ENCODE results near the gene KCP. TPM values are rescaled to one million over a fixed set of nuclear protein-coding genes. Genes with fewer than 3 reads are reported as not detected.

KCP gene
- total and polyA plus RNA-seq, 2 experiments from 2014 or later, result 0.76 to 1.1 TPM

DNA sequence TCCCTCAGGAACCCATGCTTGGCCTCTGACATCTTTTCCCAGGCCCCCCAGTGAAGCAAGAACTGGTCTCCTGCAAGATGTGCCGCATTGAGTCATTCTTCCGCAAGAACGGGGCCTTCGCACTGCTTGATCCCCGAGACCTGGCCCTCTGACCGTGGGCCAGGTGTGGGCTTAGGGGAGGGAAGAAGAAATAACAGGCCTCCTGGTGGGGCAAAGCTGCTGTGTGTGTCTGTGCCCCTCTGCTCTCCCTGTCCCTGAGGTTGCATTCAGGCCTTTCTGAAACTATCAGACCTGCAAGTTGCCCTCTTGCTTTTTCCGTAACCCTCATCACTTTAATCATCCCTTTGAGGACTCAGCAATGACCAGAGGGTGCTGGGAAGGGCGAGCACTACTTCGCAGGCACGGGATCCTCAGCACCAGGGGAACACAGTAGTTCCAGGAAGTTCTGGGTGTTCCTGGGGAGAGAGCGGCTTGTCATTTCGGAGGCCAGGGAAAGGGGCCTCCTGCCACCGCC is 41.8 kb downstream of the KCP start:
- Mint-ChIP-seq H3K9me3 (no peaks in the 10 kb centered on the region; the same call in 2 of the 3 replicates), H3K4me1 (peaks cover 29% of the 10 kb centered on the region), H3K4me3 (peak overlapping the region; percentile 73), H3K36me3 (ENCODE audit: low read depth) (peaks cover 11% of the 10 kb centered on the region), H3K27ac (no peak overlapping the region), H3K27me3 (ENCODE audit: insufficient read depth, low read depth, poor library complexity) (peaks cover 41% of the 10 kb centered on the region)
- H3K9me2 ChIP-seq (ENCODE audit: insufficient read depth), result no peaks in the 10 kb centered on the region
- peak overlapping the region; percentile 85 for H3K4me2 ChIP-seq
- peaks cover 56% of the 10 kb centered on the region for H3K27me3 ChIP-seq (ENCODE audit: insufficient read depth)
- DNase-seq (ENCODE audit: low spot score) (no peak), ATAC-seq (no peak)
- H3K27ac ChIP-seq (ENCODE audit: low read depth), result no peak overlapping the region
- H3K79me2 ChIP-seq (replicated peaks; ENCODE audit: insufficient read depth), result peaks cover 5% of the 10 kb centered on the region
- peaks cover 25% of the 10 kb centered on the region for H3K4me1 ChIP-seq (ENCODE audit: insufficient read depth)
- H2AFZ ChIP-seq, result peak overlapping the region; percentile 88; the same call in 1 of the 2 replicates
- H3F3A ChIP-seq (replicated peaks; ENCODE audit: low read depth), result 0 out of 2 replicates have a peak, but pooled peaks cover 12% of the 10 kb centered on the region
- no peaks in the 10 kb centered on the region for H3K36me3 ChIP-seq (ENCODE audit: insufficient read depth)
- H4K20me1 ChIP-seq (replicated peaks; ENCODE audit: insufficient read depth), result peaks cover 6% of the 10 kb centered on the region
- H3K4me3 ChIP-seq, result peak overlapping the region; percentile 75
- TF ChIP-seq, protein P1, sequence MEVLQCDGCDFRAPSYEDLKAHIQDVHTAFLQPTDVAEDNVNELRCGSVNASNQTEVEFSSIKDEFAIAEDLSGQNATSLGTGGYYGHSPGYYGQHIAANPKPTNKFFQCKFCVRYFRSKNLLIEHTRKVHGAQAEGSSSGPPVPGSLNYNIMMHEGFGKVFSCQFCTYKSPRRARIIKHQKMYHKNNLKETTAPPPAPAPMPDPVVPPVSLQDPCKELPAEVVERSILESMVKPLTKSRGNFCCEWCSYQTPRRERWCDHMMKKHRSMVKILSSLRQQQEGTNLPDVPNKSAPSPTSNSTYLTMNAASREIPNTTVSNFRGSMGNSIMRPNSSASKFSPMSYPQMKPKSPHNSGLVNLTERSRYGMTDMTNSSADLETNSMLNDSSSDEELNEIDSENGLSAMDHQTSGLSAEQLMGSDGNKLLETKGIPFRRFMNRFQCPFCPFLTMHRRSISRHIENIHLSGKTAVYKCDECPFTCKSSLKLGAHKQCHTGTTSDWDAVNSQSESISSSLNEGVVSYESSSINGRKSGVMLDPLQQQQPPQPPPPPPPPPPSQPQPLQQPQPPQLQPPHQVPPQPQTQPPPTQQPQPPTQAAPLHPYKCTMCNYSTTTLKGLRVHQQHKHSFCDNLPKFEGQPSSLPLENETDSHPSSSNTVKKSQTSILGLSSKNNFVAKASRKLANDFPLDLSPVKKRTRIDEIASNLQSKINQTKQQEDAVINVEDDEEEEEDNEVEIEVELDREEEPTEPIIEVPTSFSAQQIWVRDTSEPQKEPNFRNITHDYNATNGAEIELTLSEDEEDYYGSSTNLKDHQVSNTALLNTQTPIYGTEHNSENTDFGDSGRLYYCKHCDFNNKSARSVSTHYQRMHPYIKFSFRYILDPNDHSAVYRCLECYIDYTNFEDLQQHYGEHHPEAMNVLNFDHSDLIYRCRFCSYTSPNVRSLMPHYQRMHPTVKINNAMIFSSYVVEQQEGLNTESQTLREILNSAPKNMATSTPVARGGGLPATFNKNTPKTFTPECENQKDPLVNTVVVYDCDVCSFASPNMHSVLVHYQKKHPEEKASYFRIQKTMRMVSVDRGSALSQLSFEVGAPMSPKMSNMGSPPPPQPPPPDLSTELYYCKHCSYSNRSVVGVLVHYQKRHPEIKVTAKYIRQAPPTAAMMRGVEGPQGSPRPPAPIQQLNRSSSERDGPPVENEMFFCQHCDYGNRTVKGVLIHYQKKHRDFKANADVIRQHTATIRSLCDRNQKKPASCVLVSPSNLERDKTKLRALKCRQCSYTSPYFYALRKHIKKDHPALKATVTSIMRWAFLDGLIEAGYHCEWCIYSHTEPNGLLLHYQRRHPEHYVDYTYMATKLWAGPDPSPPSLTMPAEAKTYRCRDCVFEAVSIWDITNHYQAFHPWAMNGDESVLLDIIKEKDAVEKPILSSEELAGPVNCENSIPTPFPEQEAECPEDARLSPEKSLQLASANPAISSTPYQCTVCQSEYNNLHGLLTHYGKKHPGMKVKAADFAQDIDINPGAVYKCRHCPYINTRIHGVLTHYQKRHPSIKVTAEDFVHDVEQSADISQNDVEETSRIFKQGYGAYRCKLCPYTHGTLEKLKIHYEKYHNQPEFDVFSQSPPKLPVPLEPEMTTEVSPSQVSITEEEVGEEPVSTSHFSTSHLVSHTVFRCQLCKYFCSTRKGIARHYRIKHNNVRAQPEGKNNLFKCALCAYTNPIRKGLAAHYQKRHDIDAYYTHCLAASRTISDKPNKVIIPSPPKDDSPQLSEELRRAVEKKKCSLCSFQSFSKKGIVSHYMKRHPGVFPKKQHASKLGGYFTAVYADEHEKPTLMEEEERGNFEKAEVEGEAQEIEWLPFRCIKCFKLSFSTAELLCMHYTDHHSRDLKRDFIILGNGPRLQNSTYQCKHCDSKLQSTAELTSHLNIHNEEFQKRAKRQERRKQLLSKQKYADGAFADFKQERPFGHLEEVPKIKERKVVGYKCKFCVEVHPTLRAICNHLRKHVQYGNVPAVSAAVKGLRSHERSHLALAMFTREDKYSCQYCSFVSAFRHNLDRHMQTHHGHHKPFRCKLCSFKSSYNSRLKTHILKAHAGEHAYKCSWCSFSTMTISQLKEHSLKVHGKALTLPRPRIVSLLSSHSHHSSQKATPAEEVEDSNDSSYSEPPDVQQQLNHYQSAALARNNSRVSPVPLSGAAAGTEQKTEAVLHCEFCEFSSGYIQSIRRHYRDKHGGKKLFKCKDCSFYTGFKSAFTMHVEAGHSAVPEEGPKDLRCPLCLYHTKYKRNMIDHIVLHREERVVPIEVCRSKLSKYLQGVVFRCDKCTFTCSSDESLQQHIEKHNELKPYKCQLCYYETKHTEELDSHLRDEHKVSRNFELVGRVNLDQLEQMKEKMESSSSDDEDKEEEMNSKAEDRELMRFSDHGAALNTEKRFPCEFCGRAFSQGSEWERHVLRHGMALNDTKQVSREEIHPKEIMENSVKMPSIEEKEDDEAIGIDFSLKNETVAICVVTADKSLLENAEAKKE (CRISPR knock-in tag; IDR thresholded peaks at IDR 0.05), result no peak
- TF ChIP-seq EZH2 (IDR thresholded peaks at IDR 0.05; ENCODE audit: low read depth, unreplicated experiment), result peak; percentile 29

DNA sequence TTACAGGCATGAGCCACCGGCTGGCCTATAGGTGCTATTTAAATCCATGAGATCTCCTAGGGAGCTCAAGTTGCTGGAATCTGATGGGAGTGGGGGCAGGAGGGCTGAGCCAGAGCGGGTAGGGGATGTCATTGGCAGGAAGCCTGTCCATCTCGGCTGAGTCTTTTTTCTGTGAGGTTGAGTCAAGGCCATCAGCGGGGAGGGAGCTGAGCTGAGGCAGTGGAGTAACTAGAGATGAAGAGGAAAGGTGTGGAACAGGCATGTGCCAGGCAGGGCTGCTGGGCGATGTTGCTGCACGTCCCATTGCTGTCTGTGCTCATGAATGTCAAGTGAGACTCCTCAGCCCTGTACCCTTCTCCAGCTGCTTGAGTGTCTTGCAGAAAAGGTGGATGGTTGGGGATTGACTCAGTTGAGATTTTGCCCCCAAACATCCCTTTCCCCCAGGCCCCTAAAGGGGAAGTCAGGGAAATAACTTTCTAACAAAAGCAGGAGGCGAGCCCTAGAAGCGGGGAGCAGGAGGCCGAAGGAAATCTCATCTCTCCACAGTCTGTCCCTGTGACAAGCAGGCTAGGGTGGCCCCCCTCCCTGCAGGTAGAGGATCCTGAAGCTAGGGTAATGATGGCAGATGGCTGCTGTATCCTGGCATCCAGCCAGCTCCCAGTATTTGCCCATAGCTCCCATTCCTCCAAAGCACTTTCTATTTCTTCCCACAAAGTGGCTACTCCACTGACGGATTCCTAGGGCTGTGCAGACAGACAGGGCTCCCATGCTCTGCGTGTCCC is 42.5 kb downstream of the KCP start:
- no peak for TF ChIP-seq ZNF331 (CRISPR knock-in tag; IDR thresholded peaks at IDR 0.05; ENCODE audit: low read depth)
- Mint-ChIP-seq H3K4me3 (peak overlapping the region; percentile 73), H3K36me3 (ENCODE audit: low read depth) (peaks cover 11% of the 10 kb centered on the region), H3K4me1 (peaks cover 30% of the 10 kb centered on the region), H3K9me3 (no peaks in the 10 kb centered on the region; the same call in 2 of the 3 replicates), H3K27me3 (ENCODE audit: insufficient read depth, low read depth, poor library complexity) (peaks cover 41% of the 10 kb centered on the region), H3K27ac (no peak overlapping the region)
- DNase-seq (ENCODE audit: low spot score) (peak; percentile 57), ATAC-seq (peak; percentile 3)
- Histone ChIP-seq H3K36me3 (ENCODE audit: insufficient read depth) (no peaks in the 10 kb centered on the region), H2AFZ (no peak overlapping the region), H4K20me1 (replicated peaks; ENCODE audit: insufficient read depth) (peaks cover 7% of the 10 kb centered on the region), H3K79me2 (replicated peaks; ENCODE audit: insufficient read depth) (peaks cover 11% of the 10 kb centered on the region), H3F3A (replicated peaks; ENCODE audit: low read depth) (peaks cover 16% of the 10 kb centered on the region; the same call in 1 of the 2 replicates), H3K4me2 (peak overlapping the region; percentile 85), H3K4me3 (peak overlapping the region; percentile 75), H3K27ac (ENCODE audit: low read depth) (no peak overlapping the region), H3K4me1 (ENCODE audit: insufficient read depth) (peaks cover 27% of the 10 kb centered on the region), H3K27me3 (ENCODE audit: insufficient read depth) (peaks cover 56% of the 10 kb centered on the region), H3K9me2 (ENCODE audit: insufficient read depth) (no peaks in the 10 kb centered on the region)
